ENCODE data around the gene FAM32A.

FAM32A gene

GRCh38 chr19:16144216-16144581 is 41.0 kb upstream of the FAM32A start:
- peak overlapping the region; percentile 57 for H3K27ac ChIP-seq
- no peak for TF ChIP-seq CTCF (IDR thresholded peaks at IDR 0.05)
- TF ChIP-seq ZFX (IDR thresholded peaks at IDR 0.05; ENCODE audit: borderline replicate concordance): no peak

- no peak for TF ChIP-seq ZFX (IDR thresholded peaks at IDR 0.05; ENCODE audit: borderline replicate concordance)
- no peak for TF ChIP-seq CTCF (IDR thresholded peaks at IDR 0.05)
- H3K27ac ChIP-seq: peak overlapping the region; percentile 57; the same call in 1 of the 2 replicates
These were observed 39.1 kb upstream of the FAM32A start for GRCh38 chr19:16146112-16146511.

- H3K27ac ChIP-seq: no peak overlapping the region
- TF ChIP-seq ZFX (IDR thresholded peaks at IDR 0.05; ENCODE audit: borderline replicate concordance): no peak
These were observed 36.6 kb upstream of the FAM32A start for GRCh38 chr19:16148443-16149229.

GRCh38 chr19:16153582-16154336 is 31.5 kb upstream of the FAM32A start:
- no peak overlapping the region for H3K27ac ChIP-seq
- TF ChIP-seq CTCF (IDR thresholded peaks at IDR 0.05) (no peak), ZFX (IDR thresholded peaks at IDR 0.05; ENCODE audit: borderline replicate concordance) (no peak)

GRCh38 chr19:16154557-16154956 is 30.7 kb upstream of the FAM32A start:
- no peak overlapping the region for H3K27ac ChIP-seq

GRCh38 chr19:16155128-16155527 is 30.1 kb upstream of the FAM32A start:
- TF ChIP-seq ZFX (IDR thresholded peaks at IDR 0.05; ENCODE audit: borderline replicate concordance) (no peak), CTCF (IDR thresholded peaks at IDR 0.05) (no peak)
- H3K27ac ChIP-seq: no peak overlapping the region

More at GRCh38 chr19:16154557-16154956, 30.7 kb upstream of the FAM32A start:
- TF ChIP-seq CTCF (IDR thresholded peaks at IDR 0.05) (no peak), ZFX (IDR thresholded peaks at IDR 0.05; ENCODE audit: borderline replicate concordance) (no peak)

GRCh38 chr19:16156904-16157303 is 28.3 kb upstream of the FAM32A start:
- no peak overlapping the region for H3K27ac ChIP-seq
- TF ChIP-seq CTCF (IDR thresholded peaks at IDR 0.05) (no peak), ZFX (IDR thresholded peaks at IDR 0.05; ENCODE audit: borderline replicate concordance) (no peak)

All from 22Rv1 (cell line).